NCI-H146 treated with DMSO at 0.1 percent for 48 hours (cell line): ENCODE measurements around the gene TAB2.

Experiments used
- DNase-seq: peaks from one replicate; lab custom pipeline; 2025; ENCODE audit not compliant: unreplicated experiment; lab: John Stamatoyannopoulos, UW

TAB2 gene

GRCh38 chr6:149366267-149366921 lies 48.9 kb downstream of the TAB2 start:
- no peak for DNase-seq

GRCh38 chr6:149368065-149368464 lies 50.6 kb downstream of the TAB2 start:
- no peak for DNase-seq

GRCh38 chr6:149371154-149371553 lies 53.6 kb downstream of the TAB2 start:
- DNase-seq: no peak

GRCh38 chr6:149372062-149372461 lies 54.5 kb downstream of the TAB2 start:
- DNase-seq: no peak

GRCh38 chr6:149373511-149373910 lies 56.0 kb downstream of the TAB2 start:
- DNase-seq: no peak

DNA sequence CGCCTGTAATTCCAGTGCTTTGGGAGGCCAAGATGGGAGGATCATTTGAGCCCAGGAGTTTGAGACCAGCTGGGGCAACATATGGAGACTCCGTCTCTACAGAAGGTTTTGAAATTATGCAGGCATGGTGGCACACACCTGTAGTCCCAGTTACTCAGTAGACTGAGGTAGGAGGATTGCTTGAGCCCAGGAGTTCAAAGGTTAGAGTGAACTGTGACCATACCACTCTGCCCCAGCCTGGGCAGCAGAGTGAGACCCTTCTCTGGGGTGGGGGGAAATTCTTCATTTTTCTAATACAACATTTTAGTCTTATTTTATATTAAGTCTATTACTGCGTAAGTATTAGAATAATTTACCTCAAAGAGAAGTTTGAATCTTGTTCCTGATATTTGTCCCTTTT lies 62.5 kb downstream of the TAB2 start:
- no peak for DNase-seq

DNA sequence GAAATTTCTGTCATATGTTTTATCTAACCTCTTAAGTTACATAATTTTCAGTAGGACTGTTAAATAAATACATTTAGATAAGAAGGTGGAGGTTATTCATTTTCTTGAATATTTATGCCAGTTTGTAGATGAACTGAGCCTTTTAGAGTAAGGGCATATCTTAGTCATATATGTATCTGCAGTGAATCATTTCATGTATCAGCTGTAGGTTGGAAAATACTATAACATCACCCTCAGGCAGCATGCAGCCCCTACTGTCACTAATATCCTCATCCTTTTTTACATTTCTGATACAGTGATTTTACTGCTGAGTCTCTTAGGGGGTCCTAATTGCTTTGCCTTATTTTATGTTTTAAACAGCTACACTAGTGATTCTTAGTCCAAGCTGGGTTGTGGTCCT lies 63.0 kb downstream of the TAB2 start:
- DNase-seq: no peak

DNA sequence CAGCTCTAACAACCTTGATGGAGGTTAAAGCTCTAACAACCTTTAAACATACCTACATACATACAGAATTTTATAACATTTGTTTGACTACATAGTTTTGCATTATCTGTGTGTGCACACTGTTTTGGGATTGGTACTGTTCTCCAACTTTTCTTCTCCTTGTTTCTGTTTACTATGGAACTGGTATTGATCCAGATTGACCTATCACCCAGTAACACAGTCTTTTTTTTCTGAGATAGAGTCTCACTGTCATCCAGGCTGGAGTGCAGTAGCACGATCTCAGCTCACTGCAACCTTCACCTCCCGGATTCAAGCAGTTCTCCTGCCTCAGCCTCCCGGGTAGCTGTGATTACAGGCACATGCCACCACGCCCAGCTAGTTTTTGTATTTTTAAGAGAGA lies 65.9 kb downstream of the TAB2 start:
- DNase-seq: no peak

DNA sequence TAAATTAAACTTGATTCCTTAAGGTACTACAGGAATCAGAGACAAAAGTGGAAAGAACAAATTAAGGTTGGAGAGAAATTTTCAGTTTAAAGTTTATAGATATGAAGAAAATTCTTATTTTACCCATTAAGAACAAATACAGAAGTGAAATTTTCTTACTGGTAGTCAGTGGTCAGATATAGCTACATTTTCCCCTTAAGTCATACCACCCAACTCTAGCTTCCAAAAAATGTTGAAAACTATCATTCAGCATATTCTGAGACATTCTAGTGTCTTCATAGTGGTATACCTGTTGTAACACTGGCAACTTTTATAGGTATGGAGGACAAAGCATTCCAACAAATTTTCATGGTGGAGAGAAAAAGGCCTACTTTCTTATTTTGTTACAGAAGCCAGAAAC lies 67.0 kb downstream of the TAB2 start:
- no peak for DNase-seq

- no peak for DNase-seq
These were observed 68.6 kb downstream of the TAB2 start for GRCh38 chr6:149385998-149386646.

- DNase-seq: no peak
These were observed 70.4 kb downstream of the TAB2 start for GRCh38 chr6:149387779-149388512.

- DNase-seq: no peak
These were observed 72.2 kb downstream of the TAB2 start for GRCh38 chr6:149389509-149390297.

GRCh38 chr6:149392093-149392492 lies 74.6 kb downstream of the TAB2 start:
- no peak for DNase-seq

- no peak for DNase-seq
These were observed 75.0 kb downstream of the TAB2 start for GRCh38 chr6:149392535-149392934.

DNA sequence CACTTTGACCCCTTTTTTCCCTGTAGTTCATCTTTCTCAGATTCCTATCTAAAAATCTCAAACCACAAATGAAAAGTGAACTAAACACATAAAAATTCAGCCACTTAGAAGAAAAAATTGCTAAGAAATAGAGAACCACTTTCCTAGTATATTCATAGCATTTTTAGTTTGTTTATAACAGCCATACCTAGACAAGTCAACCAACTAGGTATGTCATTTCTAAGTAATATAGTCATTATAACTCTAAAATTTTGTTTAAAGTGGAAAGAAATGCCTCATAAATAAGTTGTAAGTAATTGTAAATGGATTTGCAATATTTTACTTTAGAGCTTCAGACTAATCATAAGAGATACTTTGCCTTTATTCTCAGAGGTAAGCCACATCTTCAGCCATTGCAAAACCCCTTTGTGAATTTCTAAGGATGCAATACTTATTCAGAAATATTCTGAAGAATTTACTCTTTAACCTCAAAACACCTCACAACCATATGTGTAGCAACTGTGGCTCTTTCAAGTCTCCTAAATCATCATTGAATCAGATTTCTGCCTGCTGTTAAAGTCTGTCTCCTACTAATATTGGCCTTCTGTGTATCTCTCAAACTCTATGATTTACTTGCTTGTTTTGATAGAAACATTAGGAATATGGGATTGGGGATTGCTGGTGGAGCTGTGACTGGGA lies 75.6 kb downstream of the TAB2 start:
- DNase-seq: no peak

DNA sequence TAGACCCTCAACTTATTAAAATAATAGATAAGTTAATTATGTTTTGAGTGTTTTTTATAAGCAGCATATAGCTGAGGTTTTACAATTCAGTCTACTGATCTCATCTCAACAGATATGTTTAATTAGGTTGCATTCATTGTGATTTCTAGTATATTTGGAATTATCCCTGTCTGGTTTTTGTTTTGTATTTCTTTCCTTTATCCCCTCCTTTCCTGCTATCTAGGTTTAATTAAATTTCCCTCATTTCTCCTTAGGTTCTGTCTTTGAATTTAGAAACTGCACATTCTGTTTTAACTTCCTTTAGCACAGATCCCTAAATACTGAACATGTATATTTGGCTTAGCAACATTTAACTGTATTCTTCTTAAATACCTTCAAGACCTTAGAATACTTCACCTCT lies 77.7 kb downstream of the TAB2 start:
- DNase-seq: no peak

GRCh38 chr6:149397384-149397783 lies 79.9 kb downstream of the TAB2 start:
- DNase-seq: no peak

DNA sequence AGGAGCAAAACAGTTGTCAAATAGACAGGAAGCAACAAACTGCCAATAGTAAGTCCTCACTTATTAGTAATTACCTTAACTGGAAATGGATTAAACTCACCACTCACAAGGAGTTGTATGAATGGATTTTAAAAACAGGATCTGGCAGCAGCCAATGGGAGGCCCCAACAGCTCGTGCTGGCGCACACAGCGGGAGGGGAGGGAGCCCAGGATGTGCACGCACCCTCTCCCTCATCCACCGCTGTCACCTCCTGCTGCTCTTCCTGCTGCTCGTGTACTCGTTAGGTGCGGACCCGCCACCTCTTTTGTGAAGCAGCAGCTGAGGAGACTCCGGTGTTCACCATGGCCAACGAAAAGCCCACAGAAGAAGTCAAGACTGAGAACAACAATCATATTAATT lies 82.5 kb downstream of the TAB2 start, which contains the start of gene SUMO4:
Gene SUMO4 (plus strand): TSS at position 213 of the 400 bp plus-strand sequence. CDS start 130 bp downstream, at position 343.
- DNase-seq: no peak

- no peak for DNase-seq
These were observed 86.0 kb downstream of the TAB2 start for GRCh38 chr6:149403534-149403933.

GRCh38 chr6:149405823-149406765 lies 88.6 kb downstream of the TAB2 start:
- DNase-seq: no peak
